B cell (primary cell): ENCODE data around the gene MRPS22. TPM values are rescaled to one million over a fixed set of nuclear protein-coding genes. Genes with fewer than 3 reads are reported as not detected.

Source experiments
- ATAC-seq: fragments of 200-7000 bp; cut with Tn5 transposase; one replicate; pipeline ENCODE4 v1.10.0; 2021; ENCODE audit warnings: low read depth, mild to moderate bottlenecking, moderate number of reproducible peaks, moderate library complexity
- CTCF ChIA-PET: fragments of 350-600 bp; sonication (Branson Sonifier 250); formaldehyde crosslinking; loops from one replicate; lab custom pipeline; 2021; ENCODE audit warnings: antibody characterized with exemption, inconsistent platforms; lab: Charles Lee
- POLR2A ChIA-PET: fragments of 350-600 bp; sonication (Branson Sonifier 250); formaldehyde crosslinking; loops from one replicate; lab custom pipeline; 2021; ENCODE audit warnings: antibody characterized with exemption; lab: Charles Lee
- DNase-seq: peaks from one replicate; pipeline ENCODE4 v3.0.0; 2013
- H2AFZ ChIP-seq: 2 replicates; pipeline ENCODE4 v1.6.1; 2012; ENCODE audit warnings: mild to moderate bottlenecking, low read depth, low read length; ENCODE audit not compliant: insufficient read depth, poor library complexity, severe bottlenecking
- H3K27ac ChIP-seq, 2 donors: 1 replicate in 1 of 2; 2 replicates in 1 of 2; pipeline ENCODE4 v1.5.1; 2012 to 2013; ENCODE audit warnings: low read length in 2 of 2, mild to moderate bottlenecking in 2 of 2, moderate library complexity in 1 of 2
- H3K27me3 ChIP-seq, 4 experiments: fragments of 200-600 bp in 1 of 4; sonication (generic) in 1 of 4; replicated peaks in 1 of 4; 1 replicate in 2 of 4; 2 replicates in 2 of 4; pipeline versions ENCODE4 v1.6.1 to v1.7.0; 2013 to 2016; ENCODE audit warnings: low read length in 3 of 4, mild to moderate bottlenecking in 2 of 4, mixed read lengths in 1 of 4, moderate library complexity in 1 of 4; ENCODE audit not compliant: insufficient read depth in 4 of 4, control insufficient read depth in 3 of 4; ENCODE audit errors: control extremely low read depth in 1 of 4
- H3K36me3 ChIP-seq, 2 experiments: replicated peaks in 1 of 2; 1 replicate in 1 of 2; 2 replicates in 1 of 2; pipeline versions ENCODE4 v1.6.1 to v1.7.1; 2013; ENCODE audit warnings: low read length in 1 of 2; ENCODE audit not compliant: insufficient read depth in 2 of 2, control insufficient read depth in 1 of 2; ENCODE audit errors: control extremely low read depth in 1 of 2, extremely low read depth in 1 of 2
- H3K4me1 ChIP-seq, 2 donors: fragments of 200-600 bp in 1 of 2; sonication (generic) in 1 of 2; 1 replicate in 1 of 2; 2 replicates in 1 of 2; pipeline versions ENCODE4 v1.5.1 to v1.6.1; 2013 to 2017; ENCODE audit warnings: low read length in 2 of 2; ENCODE audit not compliant: control insufficient read depth in 2 of 2, insufficient read depth in 2 of 2
- H3K4me2 ChIP-seq: replicated peaks from 2 replicates; pipeline ENCODE3; 2012; ENCODE audit warnings: mild to moderate bottlenecking, low read depth, low read length; ENCODE audit not compliant: poor library complexity, severe bottlenecking
- H3K4me3 ChIP-seq, 5 experiments: fragments of 200-600 bp in 1 of 5; sonication (generic) in 1 of 5; 1 replicate in 3 of 5; 2 replicates in 2 of 5; pipeline versions ENCODE4 v1.5.1 to v1.7.0; 2011 to 2016; ENCODE audit warnings: low read length in 4 of 5, mild to moderate bottlenecking in 4 of 5, low read depth in 2 of 5, control low read depth in 1 of 5, moderate library complexity in 1 of 5; ENCODE audit not compliant: insufficient read depth in 1 of 5; ENCODE audit errors: control extremely low read depth in 1 of 5, extremely low read depth in 1 of 5
- H3K79me2 ChIP-seq: fragments of 200-600 bp; sonication (generic); one replicate; pipeline ENCODE4 v1.6.0; 2016; ENCODE audit warnings: low read length; ENCODE audit not compliant: control insufficient read depth, insufficient read depth
- H3K9ac ChIP-seq: fragments of 200-600 bp; sonication (generic); 2 replicates; pipeline ENCODE4 v1.6.1; 2017; ENCODE audit warnings: mild to moderate bottlenecking, low read length, moderate library complexity
- H3K9me3 ChIP-seq, 3 donors: one replicate each; pipeline versions ENCODE4 v1.6.1 to v1.7.1; 2013; ENCODE audit warnings: low read length in 2 of 3; ENCODE audit not compliant: control insufficient read depth in 2 of 3, insufficient read depth in 1 of 3; ENCODE audit errors: control extremely low read depth in 1 of 3
- H4K20me1 ChIP-seq: 2 replicates; pipeline ENCODE4 v1.6.0; 2012; ENCODE audit warnings: mild to moderate bottlenecking, low read length; ENCODE audit not compliant: insufficient read depth, control insufficient read depth, poor library complexity, severe bottlenecking
- H3K27ac Mint-ChIP-seq: one replicate; pipeline ENCODE4 v1.8.0; 2021; ENCODE audit warnings: mixed read lengths
- H3K27me3 Mint-ChIP-seq: one replicate; pipeline ENCODE4 v1.8.0; 2021; ENCODE audit warnings: mixed read lengths
- H3K4me1 Mint-ChIP-seq: one replicate; pipeline ENCODE4 v1.8.0; 2021; ENCODE audit warnings: mixed read lengths
- H3K4me3 Mint-ChIP-seq: one replicate; pipeline ENCODE4 v1.8.0; 2021; ENCODE audit warnings: mixed read lengths
- H3K9me3 Mint-ChIP-seq: one replicate; pipeline ENCODE4 v1.8.0; 2022; ENCODE audit warnings: mixed read lengths; ENCODE audit not compliant: insufficient read depth
- EZH2 ChIP-seq: IDR thresholded peaks from 2 replicates; pipeline ENCODE4 v1.6.1; 2012; ENCODE audit warnings: borderline replicate concordance, low read depth, mild to moderate bottlenecking, moderate library complexity, low read length; ENCODE audit not compliant: insufficient read depth, poor library complexity, severe bottlenecking
- WGBS: methylation state at CpG from one replicate; pipeline ENCODE4 v1.1.5; 2013; ENCODE audit warnings: missing lambda C conversion rate; ENCODE audit not compliant: insufficient coverage; 5-methylcytosine and 5-hydroxymethylcytosine counted together
- intact Hi-C: fragments of 100-400 bp; cut with micrococcal nuclease; formaldehyde crosslinking; loops from one replicate; pipeline ENCODE4 v1.10.0; 2022
- polyA plus RNA-seq: library from polyadenylated mRNA; depleted of rRNA; stranded (reverse); fragments of >200 nt; gene quantifications from 2 replicates; pipeline ENCODE4 v1.2.3, GENCODE V29; 2012
- total RNA-seq, 2 donors: library from RNA; stranded (reverse); fragments of 120-200 nt in 1 of 2; gene quantifications; 1 replicate in 1 of 2; 2 replicates in 1 of 2; pipeline versions ENCODE4 v1.2.3 to v1.2.4, GENCODE V29; 2013 to 2022
- TF ChIP-seq, protein P1 (sequence below): fragments of 200-600 bp; IDR thresholded peaks from one replicate; pipeline ENCODE4 v1.8.0; 2022; ENCODE audit warnings: antibody characterized with exemption, mild to moderate bottlenecking

The MRPS22 gene
- total and polyA plus RNA-seq, 2 donors (not counting 1 experiment from before 2014, with no cell fraction given): 19.1 to 32.5 TPM

- H3K4me2 ChIP-seq: no peak overlapping the region
- H3K4me3 ChIP-seq: no peak overlapping the region
- peaks cover 13% of the 10 kb centered on the region for H3K27me3 Mint-ChIP-seq
- no peaks in the 10 kb centered on the region for H3K36me3 ChIP-seq
- ChIA-PET POLR2A (no interaction called here), CTCF (no interaction called here)
- ATAC-seq (no peak), DNase-seq (no peak)
- TF ChIP-seq EZH2: no peak
- TF ChIP-seq, protein P1, sequence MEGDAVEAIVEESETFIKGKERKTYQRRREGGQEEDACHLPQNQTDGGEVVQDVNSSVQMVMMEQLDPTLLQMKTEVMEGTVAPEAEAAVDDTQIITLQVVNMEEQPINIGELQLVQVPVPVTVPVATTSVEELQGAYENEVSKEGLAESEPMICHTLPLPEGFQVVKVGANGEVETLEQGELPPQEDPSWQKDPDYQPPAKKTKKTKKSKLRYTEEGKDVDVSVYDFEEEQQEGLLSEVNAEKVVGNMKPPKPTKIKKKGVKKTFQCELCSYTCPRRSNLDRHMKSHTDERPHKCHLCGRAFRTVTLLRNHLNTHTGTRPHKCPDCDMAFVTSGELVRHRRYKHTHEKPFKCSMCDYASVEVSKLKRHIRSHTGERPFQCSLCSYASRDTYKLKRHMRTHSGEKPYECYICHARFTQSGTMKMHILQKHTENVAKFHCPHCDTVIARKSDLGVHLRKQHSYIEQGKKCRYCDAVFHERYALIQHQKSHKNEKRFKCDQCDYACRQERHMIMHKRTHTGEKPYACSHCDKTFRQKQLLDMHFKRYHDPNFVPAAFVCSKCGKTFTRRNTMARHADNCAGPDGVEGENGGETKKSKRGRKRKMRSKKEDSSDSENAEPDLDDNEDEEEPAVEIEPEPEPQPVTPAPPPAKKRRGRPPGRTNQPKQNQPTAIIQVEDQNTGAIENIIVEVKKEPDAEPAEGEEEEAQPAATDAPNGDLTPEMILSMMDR: no peak
- H3K27ac ChIP-seq: no peak overlapping the region
- H3K4me1 ChIP-seq: no peaks in the 10 kb centered on the region
- H2AFZ ChIP-seq: no peak overlapping the region
- H3K4me3 Mint-ChIP-seq: no peak overlapping the region
- H3K9ac ChIP-seq: no peak overlapping the region
- no peaks in the 10 kb centered on the region for H3K79me2 ChIP-seq
- intact Hi-C loops: no loop called here
- no peaks in the 10 kb centered on the region for H3K9me3 ChIP-seq
- H4K20me1 ChIP-seq: no peaks in the 10 kb centered on the region
- H3K27ac Mint-ChIP-seq: no peak overlapping the region
- no peaks in the 10 kb centered on the region for H3K27me3 ChIP-seq
- H3K9me3 Mint-ChIP-seq: no peaks in the 10 kb centered on the region
- H3K4me1 Mint-ChIP-seq: no peaks in the 10 kb centered on the region
- WGBS: no CpG with 5 or more reads among the region's 1 CpG
These were observed 36.7 kb upstream of the MRPS22 start for GRCh38 chr3:139307072-139307491.

- no peak overlapping the region for H3K4me3 Mint-ChIP-seq
- TF ChIP-seq, protein P1: no peak
- H3K4me1 Mint-ChIP-seq: no peaks in the 10 kb centered on the region
- Histone ChIP-seq H4K20me1 (no peaks in the 10 kb centered on the region), H2AFZ (no peak overlapping the region), H3K27me3 (no peaks in the 10 kb centered on the region), H3K9me3 (no peaks in the 10 kb centered on the region), H3K4me2 (no peak overlapping the region), H3K27ac (no peak overlapping the region), H3K4me1 (no peaks in the 10 kb centered on the region), H3K4me3 (no peak overlapping the region), H3K36me3 (no peaks in the 10 kb centered on the region), H3K79me2 (no peaks in the 10 kb centered on the region), H3K9ac (no peak overlapping the region)
- intact Hi-C loops: no loop called here
- POLR2A ChIA-PET: no interaction called here
- no peaks in the 10 kb centered on the region for H3K9me3 Mint-ChIP-seq
- no peak overlapping the region for H3K27ac Mint-ChIP-seq
- CTCF ChIA-PET: no interaction called here
- ATAC-seq: no peak
- H3K27me3 Mint-ChIP-seq: peaks cover 17% of the 10 kb centered on the region
- 91% methylated on average over 6 of the region's 6 CpGs for WGBS
- no peak for DNase-seq
These were observed 35.9 kb upstream of the MRPS22 start for GRCh38 chr3:139307601-139308555.
